Activated effector memory CD4-positive, alpha-beta T cell treated with anti-CD3 and anti-CD28 coated beads, Interleukin-2, amount 50 U/mL, for 16 hours (primary cell): ENCODE measurements around the gene GPAT3.
"Not testable (repeated sequence)": the region's sequence is repeated elsewhere in the genome, so short reads cannot be mapped to it uniquely, and the experiment has no call there.

ENCODE experiments used
- DNase-seq: peaks from one replicate; pipeline ENCODE4 v3.0.0-alpha.2; 2020

GPAT3 gene

GRCh38 chr4:83605744-83606172 is 69.8 kb downstream of the GPAT3 start:
- no peak for DNase-seq

- DNase-seq: no peak
Measured at GRCh38 chr4:83606460-83606859, 70.6 kb downstream of the GPAT3 start.

GRCh38 chr4:83606898-83607297 is 71.0 kb downstream of the GPAT3 start:
- no peak for DNase-seq

GRCh38 chr4:83609365-83609764 is 73.5 kb downstream of the GPAT3 start:
- DNase-seq: no peak

GRCh38 chr4:83610729-83611128 is 74.8 kb downstream of the GPAT3 start:
- DNase-seq: no peak

- DNase-seq: no peak
Measured at GRCh38 chr4:83613023-83613422, 77.1 kb downstream of the GPAT3 start.

- DNase-seq: no peak
Measured at GRCh38 chr4:83613994-83614393, 78.1 kb downstream of the GPAT3 start.

GRCh38 chr4:83616252-83616651 is 80.3 kb downstream of the GPAT3 start:
- no peak for DNase-seq

GRCh38 chr4:83617371-83618035 is 81.6 kb downstream of the GPAT3 start:
- no peak for DNase-seq

GRCh38 chr4:83618431-83618830 is 82.5 kb downstream of the GPAT3 start:
- no peak for DNase-seq

GRCh38 chr4:83618991-83619645 is 83.2 kb downstream of the GPAT3 start:
- no peak for DNase-seq

GRCh38 chr4:83622127-83622526 is 86.2 kb downstream of the GPAT3 start:
- not testable (repeated sequence) for DNase-seq

- no peak for DNase-seq
Measured at GRCh38 chr4:83625821-83626220, 89.9 kb downstream of the GPAT3 start.

GRCh38 chr4:83626245-83626836 is 90.4 kb downstream of the GPAT3 start:
- DNase-seq: no peak

GRCh38 chr4:83629945-83630721 is 94.2 kb downstream of the GPAT3 start:
- no peak for DNase-seq

GRCh38 chr4:83631066-83631465 is 95.2 kb downstream of the GPAT3 start:
- DNase-seq: no peak

- no peak for DNase-seq
Measured at GRCh38 chr4:83636930-83637329, 101.0 kb downstream of the GPAT3 start.

GRCh38 chr4:83639849-83640493 is 104.1 kb downstream of the GPAT3 start:
- peak; percentile 65 for DNase-seq

GRCh38 chr4:83643036-83643435 is 107.1 kb downstream of the GPAT3 start:
- no peak for DNase-seq

- no peak for DNase-seq
Measured at GRCh38 chr4:83644677-83645659, 109.1 kb downstream of the GPAT3 start.

GRCh38 chr4:83646538-83647239 is 110.8 kb downstream of the GPAT3 start:
- no peak for DNase-seq
